OCI-LY7 (cell line): ENCODE measurements around the gene CELF1. TPM values are rescaled to one million over a fixed set of nuclear protein-coding genes. Genes with fewer than 3 reads are reported as not detected.

Experiments
- BruUV-seq: library from RNA; stranded (reverse); fragments of 400-500 nt; replicated peaks from 2 replicates; lab custom pipeline; 2021; lab: Mats Ljungman, UMichigan
- CTCF ChIA-PET: fragments of 300-600 bp; sonication (Branson Sonifier 250); formaldehyde crosslinking; loops from one replicate; lab custom pipeline; 2022; ENCODE audit warnings: antibody characterized with exemption; ENCODE audit not compliant: unreplicated experiment; lab: Charles Lee
- POLR2A ChIA-PET: fragments of 300-600 bp; sonication (Branson Sonifier 250); formaldehyde crosslinking; loops from one replicate; lab custom pipeline; 2022; ENCODE audit warnings: antibody characterized with exemption; lab: Charles Lee
- DNase-seq: peaks from one replicate; pipeline ENCODE4 v3.0.0-alpha.2; 2015; ENCODE audit warnings: low spot score
- H2AFZ ChIP-seq: fragments of 200-600 bp; sonication (generic), shearing (Covaris generic); 2 replicates; pipeline ENCODE4 v1.6.1; 2014; ENCODE audit warnings: mild to moderate bottlenecking, antibody characterized with exemption, low read length, moderate library complexity
- H3K27ac ChIP-seq: fragments of 200-600 bp; sonication (generic); 2 replicates; pipeline ENCODE4 v1.5.1; 2014; ENCODE audit warnings: mixed run types, low read depth, mild to moderate bottlenecking, moderate library complexity, low read length, inconsistent platforms; ENCODE audit not compliant: poor library complexity, severe bottlenecking
- H3K36me3 ChIP-seq: fragments of 200-600 bp; sonication (generic); 2 replicates; pipeline ENCODE4 v1.6.1; 2014; ENCODE audit warnings: mild to moderate bottlenecking, antibody characterized with exemption, low read length, moderate library complexity, mixed read lengths; ENCODE audit not compliant: insufficient read depth
- H3K4me1 ChIP-seq: fragments of 200-600 bp; sonication (generic); 2 replicates; pipeline ENCODE4 v1.5.1; 2014; ENCODE audit warnings: mild to moderate bottlenecking, low read length; ENCODE audit not compliant: insufficient read depth, poor library complexity, severe bottlenecking
- H3K4me2 ChIP-seq: fragments of 200-600 bp; sonication (generic); 2 replicates; pipeline ENCODE4 v1.6.1; 2014; ENCODE audit warnings: mild to moderate bottlenecking, low read length
- H3K4me3 ChIP-seq: fragments of 200-600 bp; sonication (generic); 2 replicates; pipeline ENCODE4 v1.5.1; 2014; ENCODE audit warnings: mild to moderate bottlenecking, low read depth, low read length; ENCODE audit not compliant: poor library complexity, severe bottlenecking
- H3K79me2 ChIP-seq: fragments of 200-600 bp; sonication (generic); 2 replicates; pipeline ENCODE4 v1.6.1; 2016; ENCODE audit warnings: low read depth, mild to moderate bottlenecking, low read length, moderate library complexity, mixed read lengths; ENCODE audit not compliant: insufficient read depth
- H3K9me2 ChIP-seq: fragments of 200-600 bp; sonication (generic); 2 replicates; pipeline ENCODE4 v1.6.1; 2016; ENCODE audit warnings: mild to moderate bottlenecking, low read length, mixed read lengths; ENCODE audit not compliant: insufficient read depth
- H3K9me3 ChIP-seq: fragments of 200-600 bp; sonication (generic); 2 replicates; pipeline ENCODE4 v1.6.1; 2014; ENCODE audit warnings: mild to moderate bottlenecking, mixed run types, low read length, mixed read lengths
- H4K20me1 ChIP-seq: fragments of 200-600 bp; sonication (generic); 2 replicates; pipeline ENCODE4 v1.6.1; 2014; ENCODE audit warnings: mild to moderate bottlenecking, antibody characterized with exemption, low read length, moderate library complexity, mixed read lengths; ENCODE audit not compliant: insufficient read depth
- EZH2phosphoT487 ChIP-seq: fragments of 200-600 bp; sonication (generic); IDR thresholded peaks from 2 replicates; pipeline ENCODE4 v1.6.1; 2018; ENCODE audit warnings: low read depth, borderline replicate concordance, mild to moderate bottlenecking, mixed run types, antibody characterized with exemption, low read length, moderate library complexity, mixed read lengths
- intact Hi-C: fragments of 100-400 bp; cut with micrococcal nuclease; formaldehyde crosslinking; loops from one replicate; pipeline ENCODE4 v1.10.0; 2022; ENCODE audit not compliant: unreplicated experiment
- total RNA-seq, 2 experiments: library from RNA; depleted of rRNA in 1 of 2; stranded (reverse); fragments of >200 nt in 1 of 2; shearing (Covaris generic) in 1 of 2; gene quantifications; 2 replicates each; pipeline ENCODE4 v1.2.3, GENCODE V29; 2014 to 2022
- TF ChIP-seq, protein P1 (sequence below): fragments of 200-600 bp; sonication (generic); conservative IDR thresholded peaks from 2 replicates; pipeline ENCODE4 v1.5.1; 2014; ENCODE audit warnings: mild to moderate bottlenecking, antibody characterized with exemption, low read length, moderate library complexity, mixed read lengths

The CELF1 gene
- total RNA-seq, 2 experiments from 2014 or later, result 87.4 to 143 TPM

- no peak for TF ChIP-seq EZH2phosphoT487
- TF ChIP-seq, protein P1, sequence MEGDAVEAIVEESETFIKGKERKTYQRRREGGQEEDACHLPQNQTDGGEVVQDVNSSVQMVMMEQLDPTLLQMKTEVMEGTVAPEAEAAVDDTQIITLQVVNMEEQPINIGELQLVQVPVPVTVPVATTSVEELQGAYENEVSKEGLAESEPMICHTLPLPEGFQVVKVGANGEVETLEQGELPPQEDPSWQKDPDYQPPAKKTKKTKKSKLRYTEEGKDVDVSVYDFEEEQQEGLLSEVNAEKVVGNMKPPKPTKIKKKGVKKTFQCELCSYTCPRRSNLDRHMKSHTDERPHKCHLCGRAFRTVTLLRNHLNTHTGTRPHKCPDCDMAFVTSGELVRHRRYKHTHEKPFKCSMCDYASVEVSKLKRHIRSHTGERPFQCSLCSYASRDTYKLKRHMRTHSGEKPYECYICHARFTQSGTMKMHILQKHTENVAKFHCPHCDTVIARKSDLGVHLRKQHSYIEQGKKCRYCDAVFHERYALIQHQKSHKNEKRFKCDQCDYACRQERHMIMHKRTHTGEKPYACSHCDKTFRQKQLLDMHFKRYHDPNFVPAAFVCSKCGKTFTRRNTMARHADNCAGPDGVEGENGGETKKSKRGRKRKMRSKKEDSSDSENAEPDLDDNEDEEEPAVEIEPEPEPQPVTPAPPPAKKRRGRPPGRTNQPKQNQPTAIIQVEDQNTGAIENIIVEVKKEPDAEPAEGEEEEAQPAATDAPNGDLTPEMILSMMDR, result no peak
- intact Hi-C loops, result no loop called here
- ChIA-PET CTCF (no interaction called here), POLR2A (interaction anchor here (0.6 to 1.0 kb wide), 5 partner anchors 9 to 44 kb away, joined by 3 to 5 read pairs (median 4); no protein-coding TSS in a partner anchor)
- H3K4me3 ChIP-seq, result no peak overlapping the region
- H3K4me2 ChIP-seq, result no peak overlapping the region
- H4K20me1 ChIP-seq, result peaks cover 23% of the 10 kb centered on the region
- H2AFZ ChIP-seq, result no peak overlapping the region
- DNase-seq, result no peak
- no TSS peak for BruUV-seq
- no peaks in the 10 kb centered on the region for H3K9me2 ChIP-seq
- H3K9me3 ChIP-seq, result no peaks in the 10 kb centered on the region
- peaks cover 74% of the 10 kb centered on the region for H3K36me3 ChIP-seq
- H3K27ac ChIP-seq, result no peak overlapping the region
- H3K79me2 ChIP-seq, result peaks cover 81% of the 10 kb centered on the region
- H3K4me1 ChIP-seq, result no peaks in the 10 kb centered on the region
Observed at GRCh38 chr11:47500121-47500520, 52.8 kb downstream of the CELF1 start.

DNA sequence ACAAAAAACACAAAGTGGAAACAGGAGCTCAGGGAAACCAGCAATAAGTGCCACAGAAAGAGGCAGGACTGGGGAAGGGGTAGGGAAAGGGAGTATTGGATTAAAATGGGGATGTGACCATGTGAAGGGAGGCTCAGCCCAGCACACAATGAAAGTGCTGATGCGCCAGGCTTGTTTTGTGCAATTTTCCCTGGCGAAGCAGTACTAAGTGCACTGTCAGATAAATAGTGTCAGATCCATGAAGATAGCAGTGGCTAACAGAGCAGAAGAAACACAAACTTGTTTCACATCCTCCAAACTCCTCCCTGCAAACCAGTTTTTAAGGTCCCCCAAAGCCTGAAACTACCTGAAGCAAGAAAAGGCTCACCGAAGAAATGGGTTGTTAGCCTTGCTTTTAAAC, 53.3 kb downstream of the CELF1 start:
- H4K20me1 ChIP-seq, result peaks cover 23% of the 10 kb centered on the region
- no peak for TF ChIP-seq EZH2phosphoT487
- TF ChIP-seq, protein P1, result no peak
- H3K4me2 ChIP-seq, result no peak overlapping the region
- H3K9me2 ChIP-seq, result no peaks in the 10 kb centered on the region
- no peak overlapping the region for H2AFZ ChIP-seq
- ChIA-PET CTCF (no interaction called here), POLR2A (interaction anchor here (0.8 to 1.2 kb wide), 3 partner anchors 10 to 13 kb away, joined by 3 to 5 read pairs (median 4); no protein-coding TSS in a partner anchor)
- DNase-seq, result no peak
- BruUV-seq, result no TSS peak
- intact Hi-C loops, result no loop called here
- H3K4me3 ChIP-seq, result no peak overlapping the region
- no peak overlapping the region for H3K27ac ChIP-seq
- H3K36me3 ChIP-seq, result peaks cover 79% of the 10 kb centered on the region
- H3K4me1 ChIP-seq, result no peaks in the 10 kb centered on the region
- peaks cover 76% of the 10 kb centered on the region for H3K79me2 ChIP-seq
- H3K9me3 ChIP-seq, result no peaks in the 10 kb centered on the region

GRCh38 chr11:47499161-47499560, 53.8 kb downstream of the CELF1 start:
- Histone ChIP-seq H3K9me3 (no peaks in the 10 kb centered on the region), H4K20me1 (peaks cover 21% of the 10 kb centered on the region), H3K27ac (no peak overlapping the region), H3K79me2 (peaks cover 71% of the 10 kb centered on the region), H3K4me1 (no peaks in the 10 kb centered on the region), H3K4me2 (no peak overlapping the region), H3K9me2 (no peaks in the 10 kb centered on the region), H2AFZ (no peak overlapping the region), H3K4me3 (no peak overlapping the region), H3K36me3 (peaks cover 84% of the 10 kb centered on the region)
- intact Hi-C loops, result no loop called here
- BruUV-seq, result no TSS peak
- ChIA-PET CTCF (no interaction called here), POLR2A (interaction anchor here (0.8 to 1.2 kb wide), 5 partner anchors 9 to 20 kb away, joined by 3 to 5 read pairs (median 4); no protein-coding TSS in a partner anchor)
- no peak for TF ChIP-seq EZH2phosphoT487
- DNase-seq, result no peak
